Osteocyte (in vitro differentiated cells): ENCODE data around the gene IZUMO4. TPM values are rescaled to one million over a fixed set of nuclear protein-coding genes. Genes with fewer than 3 reads are reported as not detected.

Experiments
- DNase-seq: peaks from one replicate; pipeline ENCODE4 v3.0.0; 2021; ENCODE audit warnings: mixed read lengths; ENCODE audit not compliant: unreplicated experiment; ENCODE audit errors: extremely low spot score
- H3K27ac Mint-ChIP-seq: one replicate; pipeline ENCODE4 v1.8.0; 2021; ENCODE audit warnings: mild to moderate bottlenecking, mixed read lengths; ENCODE audit not compliant: unreplicated experiment
- H3K27me3 Mint-ChIP-seq: one replicate; pipeline ENCODE4 v1.8.0; 2021; ENCODE audit warnings: mixed read lengths; ENCODE audit not compliant: unreplicated experiment
- H3K36me3 Mint-ChIP-seq: one replicate; pipeline ENCODE4 v1.8.0; 2021; ENCODE audit warnings: mixed read lengths; ENCODE audit not compliant: unreplicated experiment
- H3K4me1 Mint-ChIP-seq: one replicate; pipeline ENCODE4 v1.8.0; 2021; ENCODE audit warnings: mixed read lengths; ENCODE audit not compliant: unreplicated experiment
- H3K4me3 Mint-ChIP-seq: one replicate; pipeline ENCODE4 v1.8.0; 2021; ENCODE audit warnings: mild to moderate bottlenecking, moderate library complexity, mixed read lengths; ENCODE audit not compliant: unreplicated experiment
- H3K9me3 Mint-ChIP-seq: one replicate; pipeline ENCODE4 v1.8.0; 2021; ENCODE audit warnings: mixed read lengths; ENCODE audit not compliant: unreplicated experiment
- long read RNA-seq: library from polyadenylated mRNA; unstranded; transcript quantifications from one replicate; pipeline ENCODE4 v2.0.0, GENCODE V29; 2021
- total RNA-seq: library from RNA; stranded (reverse); gene quantifications from 2 replicates; pipeline ENCODE4 v1.2.1, GENCODE V29; 2021
- TF ChIP-seq, protein P1 (sequence below): fragments of 200-600 bp; sonication (generic); IDR thresholded peaks from 2 replicates; pipeline ENCODE4 v1.5.0; 2021; ENCODE audit warnings: antibody characterized with exemption, mild to moderate bottlenecking, moderate library complexity

The IZUMO4 gene, protein sequence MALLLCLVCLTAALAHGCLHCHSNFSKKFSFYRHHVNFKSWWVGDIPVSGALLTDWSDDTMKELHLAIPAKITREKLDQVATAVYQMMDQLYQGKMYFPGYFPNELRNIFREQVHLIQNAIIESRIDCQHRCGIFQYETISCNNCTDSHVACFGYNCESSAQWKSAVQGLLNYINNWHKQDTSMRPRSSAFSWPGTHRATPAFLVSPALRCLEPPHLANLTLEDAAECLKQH
- 3.8 and 4.8 TPM in 2 replicates for total RNA-seq
- long read RNA-seq, result 0 reads

DNA sequence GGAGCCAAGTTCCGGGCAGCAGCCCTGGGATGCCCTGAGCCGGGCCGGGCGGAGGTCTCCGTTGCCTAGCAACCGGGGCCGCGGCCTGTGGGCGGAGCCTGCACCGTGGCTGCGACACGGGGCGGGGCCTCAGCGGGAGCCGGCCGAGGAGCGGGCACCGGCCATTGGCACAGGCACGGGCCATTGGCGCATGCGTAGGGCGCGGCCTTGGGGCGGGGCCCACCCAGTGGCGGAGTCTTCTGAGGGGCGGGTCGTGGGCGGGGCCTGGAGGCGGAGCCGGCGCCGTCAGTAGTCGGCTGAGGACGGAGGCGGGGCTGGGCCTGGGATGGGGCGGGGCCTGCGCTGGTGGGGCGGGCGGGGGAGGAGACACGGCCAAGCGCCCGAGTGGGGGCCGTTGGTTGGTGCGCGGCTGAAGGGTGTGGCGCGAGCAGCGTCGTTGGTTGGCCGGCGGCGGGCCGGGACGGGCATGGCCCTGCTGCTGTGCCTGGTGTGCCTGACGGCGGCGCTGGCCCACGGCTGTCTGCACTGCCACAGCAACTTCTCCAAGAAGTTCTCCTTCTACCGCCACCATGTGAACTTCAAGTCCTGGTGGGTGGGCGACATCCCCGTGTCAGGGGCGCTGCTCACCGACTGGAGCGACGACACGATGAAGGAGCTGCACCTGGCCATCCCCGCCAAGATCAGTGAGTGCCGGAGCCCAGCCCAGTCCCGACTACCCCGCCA is at the start of gene IZUMO4:
IZUMO4 (plus strand) TSS at position 436 of the 723 bp plus-strand sequence; CDS start at position 467, 31 bp downstream.
- TF ChIP-seq, protein P1, sequence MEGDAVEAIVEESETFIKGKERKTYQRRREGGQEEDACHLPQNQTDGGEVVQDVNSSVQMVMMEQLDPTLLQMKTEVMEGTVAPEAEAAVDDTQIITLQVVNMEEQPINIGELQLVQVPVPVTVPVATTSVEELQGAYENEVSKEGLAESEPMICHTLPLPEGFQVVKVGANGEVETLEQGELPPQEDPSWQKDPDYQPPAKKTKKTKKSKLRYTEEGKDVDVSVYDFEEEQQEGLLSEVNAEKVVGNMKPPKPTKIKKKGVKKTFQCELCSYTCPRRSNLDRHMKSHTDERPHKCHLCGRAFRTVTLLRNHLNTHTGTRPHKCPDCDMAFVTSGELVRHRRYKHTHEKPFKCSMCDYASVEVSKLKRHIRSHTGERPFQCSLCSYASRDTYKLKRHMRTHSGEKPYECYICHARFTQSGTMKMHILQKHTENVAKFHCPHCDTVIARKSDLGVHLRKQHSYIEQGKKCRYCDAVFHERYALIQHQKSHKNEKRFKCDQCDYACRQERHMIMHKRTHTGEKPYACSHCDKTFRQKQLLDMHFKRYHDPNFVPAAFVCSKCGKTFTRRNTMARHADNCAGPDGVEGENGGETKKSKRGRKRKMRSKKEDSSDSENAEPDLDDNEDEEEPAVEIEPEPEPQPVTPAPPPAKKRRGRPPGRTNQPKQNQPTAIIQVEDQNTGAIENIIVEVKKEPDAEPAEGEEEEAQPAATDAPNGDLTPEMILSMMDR, result peak; percentile 59
- H3K9me3 Mint-ChIP-seq, result no peaks in the 10 kb centered on the region
- H3K4me3 Mint-ChIP-seq, result peak within 1 kb of the TSS; percentile 95
- DNase-seq, result peak; percentile 100
- peak within 1 kb of the TSS; percentile 92 for H3K27ac Mint-ChIP-seq
- H3K36me3 Mint-ChIP-seq, result peaks cover 2% of the 10 kb centered on the region
- peaks cover 28% of the 10 kb centered on the region for H3K4me1 Mint-ChIP-seq
- no peaks in the 10 kb centered on the region for H3K27me3 Mint-ChIP-seq

DNA sequence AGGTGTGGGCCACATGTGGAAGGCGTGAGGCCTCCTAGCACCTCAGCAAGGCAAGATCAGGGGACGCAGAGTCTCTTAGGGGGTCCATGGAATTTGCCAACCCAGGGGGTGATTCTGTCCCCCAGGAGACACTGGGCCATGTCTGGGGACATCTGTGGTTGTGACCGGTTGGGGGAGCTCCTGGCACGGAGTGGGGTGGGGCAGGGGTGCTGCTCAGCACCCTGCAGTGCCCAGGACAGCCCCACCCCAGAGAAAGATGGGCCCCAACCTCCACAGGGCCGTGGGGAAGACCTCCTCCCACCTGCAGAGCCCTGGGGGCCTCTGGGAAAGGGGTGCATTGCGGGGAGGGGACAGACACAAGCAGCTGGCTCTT is 49.7 kb upstream of the IZUMO4 start:
- H3K36me3 Mint-ChIP-seq, result peaks cover 8% of the 10 kb centered on the region
- no peak overlapping the region for H3K4me3 Mint-ChIP-seq
- H3K27me3 Mint-ChIP-seq, result no peaks in the 10 kb centered on the region
- H3K9me3 Mint-ChIP-seq, result no peaks in the 10 kb centered on the region
- H3K27ac Mint-ChIP-seq, result no peak overlapping the region
- TF ChIP-seq, protein P1, result no peak
- DNase-seq, result no peak
- peaks cover 30% of the 10 kb centered on the region for H3K4me1 Mint-ChIP-seq

DNA sequence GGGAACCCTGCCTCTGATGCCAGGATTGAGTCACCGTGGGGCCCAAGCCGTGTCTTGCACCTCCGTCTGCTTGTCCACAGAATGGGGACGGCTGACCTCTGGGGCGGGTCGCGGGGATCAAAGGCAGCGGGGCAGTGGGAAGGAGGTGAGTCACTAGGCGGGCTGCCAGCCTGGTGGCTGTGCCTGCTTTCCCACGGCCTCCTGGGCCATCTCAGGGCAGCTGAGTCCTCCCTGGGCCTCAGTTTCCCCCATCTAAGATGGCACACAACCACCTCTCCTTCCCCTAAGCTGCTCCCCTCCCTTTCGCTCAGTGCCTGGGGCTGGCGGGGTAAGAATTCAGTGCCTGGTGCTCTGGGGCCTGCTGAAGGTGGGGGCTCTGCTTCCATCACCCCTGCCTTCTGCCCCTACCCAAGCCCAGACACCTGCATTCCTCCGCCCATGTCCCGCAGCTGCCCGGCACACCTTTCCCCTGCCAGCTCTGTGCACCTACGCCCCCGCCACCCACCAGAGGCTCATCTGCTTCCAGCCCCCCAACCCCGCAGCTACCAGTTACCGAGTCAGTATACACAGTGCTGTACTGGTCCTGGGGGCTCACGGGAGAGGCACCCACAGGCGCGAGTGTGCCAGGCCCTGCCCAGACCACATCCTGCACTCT is 49.1 kb upstream of the IZUMO4 start:
- Mint-ChIP-seq H3K27me3 (no peaks in the 10 kb centered on the region), H3K4me1 (peaks cover 30% of the 10 kb centered on the region), H3K4me3 (no peak overlapping the region), H3K27ac (no peak overlapping the region), H3K36me3 (peaks cover 8% of the 10 kb centered on the region), H3K9me3 (no peaks in the 10 kb centered on the region)
- TF ChIP-seq, protein P1, result no peak
- no peak for DNase-seq

DNA sequence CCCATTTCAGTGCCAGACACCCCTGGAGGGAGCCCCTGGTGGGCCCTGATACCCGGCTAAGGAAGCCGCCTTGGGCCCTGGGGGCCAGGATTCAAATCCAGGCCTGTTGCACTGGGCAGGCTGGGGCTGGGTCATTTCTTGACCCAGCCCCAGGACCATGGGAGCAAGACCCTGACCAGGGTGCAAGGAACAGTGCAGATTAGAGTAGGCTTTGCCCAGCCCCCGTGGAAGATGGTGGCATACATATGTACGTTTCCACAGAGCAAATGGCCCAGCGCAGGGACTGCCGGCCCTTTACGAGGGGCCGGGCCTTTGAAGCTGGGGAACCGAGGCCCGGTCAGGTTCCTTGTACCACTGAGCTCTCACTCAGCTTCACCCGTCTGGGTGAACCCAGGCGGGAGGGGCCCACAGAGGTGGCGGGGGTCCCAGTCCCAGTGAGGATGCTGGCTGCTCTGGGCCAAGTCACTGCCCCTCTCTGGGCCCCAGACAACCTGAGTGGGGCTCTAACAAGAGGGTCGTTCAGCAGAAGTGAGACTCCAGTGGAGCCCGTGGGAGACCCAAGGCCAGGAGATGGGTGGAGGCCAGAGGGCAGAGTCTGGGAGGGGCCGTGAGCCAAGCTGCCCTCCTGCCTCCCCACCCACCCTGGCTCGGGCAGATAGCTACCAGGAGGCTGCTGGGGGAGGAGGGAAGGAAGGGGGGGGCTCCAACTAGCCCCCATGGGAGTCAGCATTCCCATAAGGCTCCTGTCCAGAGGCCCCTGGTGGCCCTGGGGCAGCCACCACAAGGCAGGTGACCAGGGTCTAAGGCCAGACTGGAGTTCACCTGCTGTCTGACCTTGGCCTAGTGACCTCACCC is 48.4 kb upstream of the IZUMO4 start:
- Mint-ChIP-seq H3K36me3 (peaks cover 6% of the 10 kb centered on the region), H3K9me3 (no peaks in the 10 kb centered on the region), H3K4me1 (peaks cover 30% of the 10 kb centered on the region), H3K27ac (no peak overlapping the region), H3K4me3 (no peak overlapping the region), H3K27me3 (no peaks in the 10 kb centered on the region)
- DNase-seq, result no peak
- TF ChIP-seq, protein P1, result no peak
